22Rv1 (cell line): ENCODE data around the gene TMEM221.

Experiments used
- H3K27ac ChIP-seq: fragments of 450-650 bp; 2 replicates; pipeline ENCODE4 v1.5.1; 2017
- ZFX ChIP-seq: fragments of 450-650 bp; IDR thresholded peaks from 2 replicates; pipeline ENCODE4 v1.6.1; 2017; ENCODE audit warnings: antibody characterized with exemption, borderline replicate concordance
- TF ChIP-seq, protein P1 (sequence below): fragments of 450-650 bp; IDR thresholded peaks from 2 replicates; pipeline ENCODE4 v1.5.1; 2017; ENCODE audit warnings: mild to moderate bottlenecking

TMEM221 gene

GRCh38 chr19:17448131-17448967, at the start of gene TMEM221:
Gene TMEM221 (minus strand): TSS chr19:17448668. CDS start chr19:17448462, 206 bp downstream.
- TF ChIP-seq ZFX = no peak
- TF ChIP-seq, protein P1, sequence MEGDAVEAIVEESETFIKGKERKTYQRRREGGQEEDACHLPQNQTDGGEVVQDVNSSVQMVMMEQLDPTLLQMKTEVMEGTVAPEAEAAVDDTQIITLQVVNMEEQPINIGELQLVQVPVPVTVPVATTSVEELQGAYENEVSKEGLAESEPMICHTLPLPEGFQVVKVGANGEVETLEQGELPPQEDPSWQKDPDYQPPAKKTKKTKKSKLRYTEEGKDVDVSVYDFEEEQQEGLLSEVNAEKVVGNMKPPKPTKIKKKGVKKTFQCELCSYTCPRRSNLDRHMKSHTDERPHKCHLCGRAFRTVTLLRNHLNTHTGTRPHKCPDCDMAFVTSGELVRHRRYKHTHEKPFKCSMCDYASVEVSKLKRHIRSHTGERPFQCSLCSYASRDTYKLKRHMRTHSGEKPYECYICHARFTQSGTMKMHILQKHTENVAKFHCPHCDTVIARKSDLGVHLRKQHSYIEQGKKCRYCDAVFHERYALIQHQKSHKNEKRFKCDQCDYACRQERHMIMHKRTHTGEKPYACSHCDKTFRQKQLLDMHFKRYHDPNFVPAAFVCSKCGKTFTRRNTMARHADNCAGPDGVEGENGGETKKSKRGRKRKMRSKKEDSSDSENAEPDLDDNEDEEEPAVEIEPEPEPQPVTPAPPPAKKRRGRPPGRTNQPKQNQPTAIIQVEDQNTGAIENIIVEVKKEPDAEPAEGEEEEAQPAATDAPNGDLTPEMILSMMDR = peak; percentile 76
- no peak within 1 kb of the TSS for H3K27ac ChIP-seq

DNA sequence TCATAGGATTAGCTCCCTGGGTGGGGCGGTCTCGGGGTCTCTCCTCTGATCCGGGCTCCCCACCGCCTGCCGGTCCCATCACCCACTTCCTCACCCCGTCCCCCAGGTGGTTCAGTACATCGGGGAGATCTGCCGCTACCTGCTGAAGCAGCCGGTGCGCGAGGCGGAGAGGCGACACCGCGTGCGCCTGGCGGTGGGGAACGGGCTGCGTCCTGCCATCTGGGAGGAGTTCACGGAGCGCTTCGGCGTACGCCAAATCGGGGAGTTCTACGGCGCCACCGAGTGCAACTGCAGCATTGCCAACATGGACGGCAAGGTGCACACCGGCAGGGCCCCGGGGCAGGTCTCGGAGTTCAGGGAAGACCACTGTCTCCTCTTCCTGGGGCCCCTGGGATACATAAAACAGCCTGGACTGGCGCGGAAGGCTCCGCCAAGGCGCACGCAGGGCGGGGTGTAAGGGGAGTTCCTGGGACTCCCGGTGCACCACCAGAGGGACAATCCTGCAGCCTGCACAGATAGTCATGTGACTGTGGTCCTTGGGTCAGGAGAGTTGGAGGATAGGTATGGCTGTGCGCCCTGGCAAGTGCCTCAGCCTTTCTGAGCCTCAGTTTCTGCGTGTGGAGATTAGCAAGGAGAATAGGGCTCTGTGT, 48.8 kb upstream of the TMEM221 start:
- no peak overlapping the region for H3K27ac ChIP-seq
- no peak for TF ChIP-seq ZFX
- TF ChIP-seq, protein P1 = no peak

- no peak overlapping the region for H3K27ac ChIP-seq
- no peak for TF ChIP-seq ZFX
- TF ChIP-seq, protein P1 = peak; percentile 97
These were observed 48.0 kb upstream of the TMEM221 start for GRCh38 chr19:17496337-17496997.

DNA sequence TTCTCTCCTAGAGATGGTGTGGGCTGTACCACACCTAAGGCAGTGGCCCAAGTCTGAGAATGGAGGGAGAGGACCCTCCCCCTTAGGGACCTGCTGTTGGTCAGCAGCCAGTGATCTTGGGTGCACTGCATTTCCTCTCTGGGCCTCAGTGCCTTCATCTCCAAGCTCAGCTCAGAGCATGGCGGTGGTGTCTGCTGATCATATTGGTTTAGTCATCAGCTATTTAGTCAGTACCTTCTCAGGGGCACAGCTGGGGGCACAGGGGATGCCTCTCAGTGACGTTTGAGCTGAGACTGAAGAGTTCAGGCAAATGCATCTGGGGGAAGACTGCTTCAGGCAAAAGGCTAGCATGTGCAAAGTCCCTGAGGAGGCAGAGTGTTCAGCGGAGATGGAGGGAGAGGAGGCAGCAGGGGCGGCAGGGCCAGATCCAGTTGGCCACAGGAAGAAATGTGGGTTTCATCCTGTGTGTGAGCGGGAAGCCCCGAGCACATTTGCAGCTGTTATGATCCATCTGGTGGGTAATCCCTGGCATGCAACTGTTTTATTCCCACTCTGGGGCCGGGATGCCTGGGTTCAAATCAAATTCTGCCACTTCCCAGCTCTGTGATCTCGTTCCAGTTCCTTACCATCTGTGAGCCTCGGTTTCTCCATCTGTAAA, 47.3 kb upstream of the TMEM221 start:
- no peak for TF ChIP-seq ZFX
- TF ChIP-seq, protein P1 = no peak
- no peak overlapping the region for H3K27ac ChIP-seq

DNA sequence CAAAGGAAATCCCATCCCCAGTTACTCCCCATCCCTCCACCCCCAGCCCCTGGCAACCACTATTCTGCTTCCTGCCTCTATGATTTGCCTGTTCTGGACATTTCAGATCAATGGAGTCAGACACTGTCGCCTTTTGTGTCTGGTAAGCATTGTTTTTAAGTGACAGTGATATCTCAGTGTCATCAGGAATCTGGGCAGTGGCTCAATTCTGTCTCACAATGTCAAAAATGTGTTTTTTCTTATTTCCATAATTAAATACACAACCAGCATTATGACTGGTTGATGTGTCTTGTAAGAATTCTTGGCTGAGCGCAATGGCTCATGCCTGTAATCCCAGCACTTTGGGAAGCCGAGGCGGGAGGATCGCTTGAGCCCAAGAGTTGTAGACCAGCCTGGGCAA, 42.8 kb upstream of the TMEM221 start:
- no peak overlapping the region for H3K27ac ChIP-seq
- TF ChIP-seq, protein P1 = no peak
- no peak for TF ChIP-seq ZFX

DNA sequence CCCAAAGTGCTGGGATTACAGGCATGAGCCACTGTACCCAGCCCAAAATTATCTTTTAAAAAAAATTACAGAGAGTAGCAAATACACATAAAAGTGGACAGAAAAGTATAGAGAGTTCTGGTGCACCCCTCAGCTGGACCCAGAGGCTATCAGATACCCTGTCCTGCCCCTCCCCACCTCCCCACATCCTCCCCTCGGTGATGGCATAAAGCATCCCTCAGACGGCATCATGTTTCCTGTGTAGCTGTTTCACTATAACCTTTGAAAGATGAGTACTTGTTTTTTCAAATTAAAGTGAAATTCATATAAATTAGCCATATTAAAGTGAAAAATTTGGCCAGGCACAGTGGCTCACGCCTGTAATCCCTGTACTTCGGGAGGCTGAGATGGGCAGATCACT, 41.9 kb upstream of the TMEM221 start:
- TF ChIP-seq, protein P1 = no peak
- TF ChIP-seq ZFX = no peak
- H3K27ac ChIP-seq = no peak overlapping the region
